ENCODE measurements around the gene RTRAF. TPM values are rescaled to one million over a fixed set of nuclear protein-coding genes. Genes with fewer than 3 reads are reported as not detected.

The RTRAF gene
- polyA plus RNA-seq, 1 of the 3 experiments (the other 2 are of a cell fraction), result 43.6 TPM

- peaks cover 12% of the 10 kb centered on the region; the same call in 1 of the 2 replicates for H3K9me3 ChIP-seq
- ChIA-PET CTCF (interaction anchor here (0.7 to 2.1 kb wide), 3 partner anchors 21 to 178 kb away, joined by 3 to 7 read pairs (median 4); no protein-coding TSS in a partner anchor), POLR2A (no interaction called here)
- H3K4me1 ChIP-seq (ENCODE audit: control insufficient read depth in 1 of 2, insufficient read depth in 2 of 2, low read depth in 1 of 2, low read length in 1 of 2), result peaks cover 6 to 8% of the 10 kb centered on the region in 2 experiments; a peak in 3 of 4 replicates
- no peak overlapping the region for H3K9ac ChIP-seq
- H3K36me3 ChIP-seq (replicated peaks in 1 of 2; ENCODE audit: control insufficient read depth in 1 of 2, insufficient read depth in 2 of 2, low read length in 1 of 2), result peaks cover 11 to 39% of the 10 kb centered on the region in 2 experiments
- 65% methylated on average over 2 of the region's 2 CpGs for WGBS (ENCODE audit: low lambda C conversion rate)
- H2AFZ ChIP-seq (ENCODE audit: low read depth), result no peak overlapping the region
- TF ChIP-seq FOXM1 (IDR thresholded peaks at IDR 0.05; ENCODE audit: low read depth), result no peak
- TF ChIP-seq MAX (IDR thresholded peaks at IDR 0.05; ENCODE audit: low read depth), result no peak
- TF ChIP-seq YY1 (IDR thresholded peaks at IDR 0.05; ENCODE audit: low read depth), result no peak
- TF ChIP-seq NFIC (IDR thresholded peaks at IDR 0.05; ENCODE audit: borderline replicate concordance), result peak; percentile 46
- TF ChIP-seq SIN3A (IDR thresholded peaks at IDR 0.05; ENCODE audit: borderline replicate concordance, low read depth, low read length), result no peak
- no peak for TF ChIP-seq TAF1 (IDR thresholded peaks at IDR 0.05; ENCODE audit: borderline replicate concordance, low read depth, low read length)
- no peak overlapping the region for H3K27ac ChIP-seq (ENCODE audit: low read depth in 2 of 2, low read length in 1 of 2)
- H3F3A ChIP-seq (replicated peaks; ENCODE audit: insufficient read depth), result no peaks in the 10 kb centered on the region
- H3K27me3 ChIP-seq (ENCODE audit: insufficient read depth), result no peaks in the 10 kb centered on the region
- H4K20me1 ChIP-seq (ENCODE audit: insufficient read depth), result no peaks in the 10 kb centered on the region
- no peaks in the 10 kb centered on the region for H3K79me2 ChIP-seq (ENCODE audit: insufficient read depth)
- no peak overlapping the region; a peak in 1 of 4 replicates for H3K4me3 ChIP-seq (ENCODE audit: low read depth in 2 of 2, low read length in 1 of 2)
- H3K4me2 ChIP-seq, result no peak overlapping the region
- no peaks in the 10 kb centered on the region for H3K9me2 ChIP-seq
- DNase-seq, result no peak
Observed at GRCh38 chr14:51957950-51958349, 31.4 kb upstream of the RTRAF start.

- Histone ChIP-seq H3K9me2 (no peaks in the 10 kb centered on the region), H3K4me3 (ENCODE audit: low read depth in 2 of 2, low read length in 1 of 2) (no peak overlapping the region), H3K27ac (ENCODE audit: low read depth in 2 of 2, low read length in 1 of 2) (no peak overlapping the region), H2AFZ (ENCODE audit: low read depth) (no peak overlapping the region), H3K79me2 (ENCODE audit: insufficient read depth) (no peaks in the 10 kb centered on the region), H3K9me3 (peaks cover 12% of the 10 kb centered on the region; the same call in 1 of the 2 replicates), H3K36me3 (replicated peaks in 1 of 2; ENCODE audit: control insufficient read depth in 1 of 2, insufficient read depth in 2 of 2, low read length in 1 of 2) (peaks cover 6 to 32% of the 10 kb centered on the region in 2 experiments), H3F3A (replicated peaks; ENCODE audit: insufficient read depth) (no peaks in the 10 kb centered on the region), H3K4me2 (no peak overlapping the region), H3K9ac (no peak overlapping the region), H3K4me1 (ENCODE audit: control insufficient read depth in 1 of 2, insufficient read depth in 2 of 2, low read depth in 1 of 2, low read length in 1 of 2) (peaks cover 7 to 13% of the 10 kb centered on the region in 2 experiments; a peak in 3 of 4 replicates), H3K27me3 (ENCODE audit: insufficient read depth) (no peaks in the 10 kb centered on the region), H4K20me1 (ENCODE audit: insufficient read depth) (no peaks in the 10 kb centered on the region)
- ChIA-PET POLR2A (no interaction called here), CTCF (no interaction called here)
- 76% methylated on average over 1 of the region's 1 CpG for WGBS (ENCODE audit: low lambda C conversion rate)
- TF ChIP-seq MAX (IDR thresholded peaks at IDR 0.05; ENCODE audit: low read depth), result no peak
- TF ChIP-seq FOSL2 (IDR thresholded peaks at IDR 0.05; ENCODE audit: borderline replicate concordance, low read depth), result no peak
- no peak for TF ChIP-seq EZH2phosphoT487 (IDR thresholded peaks at IDR 0.05; ENCODE audit: borderline replicate concordance, low read depth)
- no peak for TF ChIP-seq TCF12 (IDR thresholded peaks at IDR 0.05)
- TF ChIP-seq EP300 (IDR thresholded peaks at IDR 0.05; ENCODE audit: borderline replicate concordance in 1 of 2, low read depth in 1 of 2, low read length in 1 of 2), result no peak
- TF ChIP-seq RCOR1 (IDR thresholded peaks at IDR 0.05; ENCODE audit: low read length), result no peak
- TF ChIP-seq NFIC (IDR thresholded peaks at IDR 0.05; ENCODE audit: borderline replicate concordance), result no peak
- TF ChIP-seq FOXJ3 (CRISPR knock-in tag; IDR thresholded peaks at IDR 0.05), result no peak
- no peak for TF ChIP-seq FOXM1 (IDR thresholded peaks at IDR 0.05; ENCODE audit: low read depth)
- TF ChIP-seq USF2 (IDR thresholded peaks at IDR 0.05; ENCODE audit: borderline replicate concordance, low read depth, low read length), result no peak
- TF ChIP-seq POLR2AphosphoS5 (IDR thresholded peaks at IDR 0.05; ENCODE audit: low read depth, low read length), result no peak
- TF ChIP-seq GABPA (IDR thresholded peaks at IDR 0.05; ENCODE audit: low read depth), result no peak
- TF ChIP-seq GATA2 (CRISPR knock-in tag; IDR thresholded peaks at IDR 0.05), result no peak
- no peak for TF ChIP-seq RXRA (IDR thresholded peaks at IDR 0.05; ENCODE audit: borderline replicate concordance, low read depth)
- TF ChIP-seq RFX5 (IDR thresholded peaks at IDR 0.05; ENCODE audit: low read length), result no peak
- TF ChIP-seq CHD2 (IDR thresholded peaks at IDR 0.05; ENCODE audit: low read length, partially characterized antibody), result no peak
- no peak for TF ChIP-seq TAF1 (IDR thresholded peaks at IDR 0.05; ENCODE audit: borderline replicate concordance, low read depth, low read length)
- no peak for TF ChIP-seq MXI1 (IDR thresholded peaks at IDR 0.05; ENCODE audit: low read depth, low read length)
- no peak for DNase-seq
Observed at GRCh38 chr14:51959928-51960327, 29.4 kb upstream of the RTRAF start.

Data from SK-N-SH (cell line).